Natural killer cell (primary cell): Measurements from ENCODE around the gene FRZB. TPM values are rescaled to one million over a fixed set of nuclear protein-coding genes. Genes with fewer than 3 reads are reported as not detected.

Source experiments
- ATAC-seq, 3 donors: fragments of 150-1000 bp in 2 of 3; fragments of 200-7000 bp in 1 of 3; cut with Tn5 transposase; 1 replicate in 1 of 3; 2 replicates in 2 of 3; pipeline ENCODE4 v1.10.0; 2021; ENCODE audit warnings: mild to moderate bottlenecking in 2 of 3, moderate library complexity in 2 of 3
- DNase-seq, 2 donors: peaks; one replicate each; pipeline versions ENCODE4 v3.0.0 to v3.0.0-alpha.2; 2013 to 2021; ENCODE audit warnings: mixed read lengths in 1 of 2
- H3K27ac ChIP-seq: one replicate; pipeline ENCODE4 v1.5.1; 2013; ENCODE audit warnings: mild to moderate bottlenecking, low read length
- H3K27me3 ChIP-seq: one replicate; pipeline ENCODE4 v1.6.1; 2013; ENCODE audit warnings: low read length; ENCODE audit not compliant: control insufficient read depth, insufficient read depth
- H3K36me3 ChIP-seq: one replicate; pipeline ENCODE4 v1.6.1; 2013; ENCODE audit warnings: low read length; ENCODE audit not compliant: control insufficient read depth, insufficient read depth
- H3K4me1 ChIP-seq: one replicate; pipeline ENCODE4 v1.6.1; 2013; ENCODE audit warnings: low read length; ENCODE audit not compliant: control insufficient read depth, insufficient read depth
- H3K4me3 ChIP-seq: one replicate; pipeline ENCODE4 v1.5.1; 2013; ENCODE audit warnings: low read length
- H3K9me3 ChIP-seq: one replicate; pipeline ENCODE4 v1.6.1; 2013; ENCODE audit warnings: low read length; ENCODE audit not compliant: control insufficient read depth, insufficient read depth
- H3K27ac Mint-ChIP-seq, 2 donors: one replicate each; pipeline ENCODE4 v1.8.0; 2022; ENCODE audit warnings: mild to moderate bottlenecking in 2 of 2, mixed read lengths in 2 of 2, moderate library complexity in 1 of 2
- H3K27me3 Mint-ChIP-seq, 2 donors: one replicate each; pipeline ENCODE4 v1.8.0; 2022; ENCODE audit warnings: low read depth in 2 of 2, mixed read lengths in 2 of 2
- H3K36me3 Mint-ChIP-seq: one replicate; pipeline ENCODE4 v1.8.0; 2022; ENCODE audit warnings: mixed read lengths
- H3K4me1 Mint-ChIP-seq, 2 donors: one replicate each; pipeline ENCODE4 v1.8.0; 2022; ENCODE audit warnings: mixed read lengths in 2 of 2
- H3K4me3 Mint-ChIP-seq: one replicate; pipeline ENCODE4 v1.8.0; 2022; ENCODE audit warnings: mild to moderate bottlenecking, moderate library complexity, mixed read lengths
- H3K9me3 Mint-ChIP-seq, 2 donors: one replicate each; pipeline ENCODE4 v1.8.0; 2022; ENCODE audit warnings: mixed read lengths in 2 of 2
- CTCF ChIP-seq: fragments of 200-600 bp; IDR thresholded peaks from one replicate; pipeline ENCODE4 v1.8.0; 2022; ENCODE audit warnings: antibody characterized with exemption
- WGBS: methylation state at CpG from one replicate; pipeline ENCODE4 v1.1.7; 2013; ENCODE audit warnings: missing lambda C conversion rate; ENCODE audit not compliant: insufficient coverage; 5-methylcytosine and 5-hydroxymethylcytosine counted together
- intact Hi-C: fragments of 100-400 bp; cut with micrococcal nuclease; formaldehyde crosslinking; loops from one replicate; pipeline ENCODE4 v1.14.2; 2022
- total RNA-seq, 4 donors: library from RNA; stranded (reverse); fragments of 120-200 nt in 1 of 4; gene quantifications; one replicate each; pipeline versions ENCODE4 v1.2.3 to v1.2.4, GENCODE V29; 2013 to 2022

The FRZB gene
- total RNA-seq, 3 donors from 2014 or later (not counting 1 experiment from before 2014, with no cell fraction given), result not detected

GRCh38 chr2:182858671-182859070 lies 7.8 kb downstream of the FRZB start:
- Mint-ChIP-seq H3K4me1 (no peaks in the 10 kb centered on the region), H3K27ac (no peak overlapping the region), H3K9me3 (no peaks in the 10 kb centered on the region), H3K36me3 (no peaks in the 10 kb centered on the region), H3K4me3 (no peak overlapping the region), H3K27me3 (peaks cover 6 to 8% of the 10 kb centered on the region in 2 donors)
- intact Hi-C loops, result no loop called here
- H3K27ac ChIP-seq, result no peak overlapping the region
- H3K36me3 ChIP-seq, result no peaks in the 10 kb centered on the region
- H3K9me3 ChIP-seq, result no peaks in the 10 kb centered on the region
- H3K27me3 ChIP-seq, result peaks cover 3% of the 10 kb centered on the region
- no peak for DNase-seq
- no peak for TF ChIP-seq CTCF
- H3K4me3 ChIP-seq, result no peak overlapping the region
- H3K4me1 ChIP-seq, result no peaks in the 10 kb centered on the region
- no peak for ATAC-seq
- WGBS, result 86% methylated on average over 2 of the region's 3 CpGs

DNA sequence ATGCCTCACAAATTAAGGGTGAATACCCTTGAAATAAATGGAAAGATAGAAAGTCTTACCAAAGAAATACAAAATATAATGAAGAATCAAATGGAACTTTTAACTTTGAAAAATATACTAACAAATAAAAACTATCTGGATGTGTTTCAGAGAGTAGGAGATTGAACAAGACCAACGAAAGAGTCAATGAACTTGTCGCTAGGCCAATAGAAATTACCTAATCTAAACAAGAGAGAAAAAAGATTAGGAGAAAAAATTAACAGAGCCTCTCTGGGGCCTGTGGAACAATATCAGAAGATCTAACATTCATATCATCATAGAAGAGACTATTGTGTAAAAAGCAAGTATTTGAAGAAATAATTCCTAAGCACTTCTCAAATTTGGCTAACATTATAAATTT lies 11.1 kb downstream of the FRZB start:
- H3K36me3 Mint-ChIP-seq, result no peaks in the 10 kb centered on the region
- no peak for DNase-seq
- H3K4me3 Mint-ChIP-seq, result no peak overlapping the region
- H3K9me3 Mint-ChIP-seq, result no peaks in the 10 kb centered on the region
- no CpG with 5 or more reads among the region's 2 CpGs for WGBS
- no peak for ATAC-seq
- Histone ChIP-seq H3K4me3 (no peak overlapping the region), H3K36me3 (no peaks in the 10 kb centered on the region), H3K9me3 (no peaks in the 10 kb centered on the region), H3K27ac (no peak overlapping the region), H3K27me3 (peaks cover 3% of the 10 kb centered on the region), H3K4me1 (no peaks in the 10 kb centered on the region)
- intact Hi-C loops, result no loop called here
- H3K4me1 Mint-ChIP-seq, result no peaks in the 10 kb centered on the region
- no peak overlapping the region for H3K27ac Mint-ChIP-seq
- TF ChIP-seq CTCF, result no peak
- peaks cover 7% of the 10 kb centered on the region in 2 donors for H3K27me3 Mint-ChIP-seq

DNA sequence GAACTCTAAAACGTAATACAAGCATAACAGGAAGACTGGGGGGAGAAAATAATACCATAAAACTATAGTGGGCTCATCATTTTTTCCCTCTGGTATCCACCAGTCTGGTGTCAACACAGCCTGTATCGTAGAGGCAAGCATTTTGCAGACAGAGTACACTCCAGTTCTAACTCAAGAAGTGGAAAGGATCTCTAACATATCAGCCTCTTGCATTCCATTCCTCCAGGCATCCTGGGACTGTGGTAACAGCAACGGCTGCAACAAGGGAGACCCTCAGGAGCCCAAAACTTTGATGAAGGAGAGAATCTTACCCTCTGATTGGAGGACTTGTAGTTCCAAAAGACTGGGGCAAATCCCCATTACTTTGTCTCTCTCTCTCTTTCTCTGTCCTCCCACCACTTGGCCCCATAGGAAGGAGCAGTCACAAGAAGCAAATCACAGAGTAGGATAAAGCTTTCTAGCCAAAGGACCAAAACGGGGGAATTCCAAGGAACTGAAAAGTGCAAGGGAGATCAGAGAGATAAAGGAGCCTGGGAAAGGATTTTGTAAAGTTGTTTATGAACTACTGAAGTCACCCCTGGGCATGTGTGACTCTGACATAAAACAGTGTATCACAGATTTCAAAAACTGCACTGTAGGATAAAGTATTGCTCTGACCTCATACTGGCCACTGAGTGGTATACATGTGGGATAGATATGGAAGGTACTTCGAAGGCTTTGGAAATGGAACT lies 11.9 kb downstream of the FRZB start:
- Histone ChIP-seq H3K27ac (no peak overlapping the region), H3K36me3 (no peaks in the 10 kb centered on the region), H3K4me1 (no peaks in the 10 kb centered on the region), H3K27me3 (peaks cover 3% of the 10 kb centered on the region), H3K9me3 (no peaks in the 10 kb centered on the region), H3K4me3 (no peak overlapping the region)
- 80% methylated on average over 3 of the region's 5 CpGs for WGBS
- Mint-ChIP-seq H3K4me3 (no peak overlapping the region), H3K4me1 (no peaks in the 10 kb centered on the region), H3K27ac (no peak overlapping the region), H3K27me3 (peaks cover 7 to 11% of the 10 kb centered on the region in 2 donors), H3K9me3 (peaks cover 0 to 2% of the 10 kb centered on the region in 2 donors), H3K36me3 (no peaks in the 10 kb centered on the region)
- no peak for TF ChIP-seq CTCF
- no peak for DNase-seq
- no peak for ATAC-seq
- intact Hi-C loops, result no loop called here

DNA sequence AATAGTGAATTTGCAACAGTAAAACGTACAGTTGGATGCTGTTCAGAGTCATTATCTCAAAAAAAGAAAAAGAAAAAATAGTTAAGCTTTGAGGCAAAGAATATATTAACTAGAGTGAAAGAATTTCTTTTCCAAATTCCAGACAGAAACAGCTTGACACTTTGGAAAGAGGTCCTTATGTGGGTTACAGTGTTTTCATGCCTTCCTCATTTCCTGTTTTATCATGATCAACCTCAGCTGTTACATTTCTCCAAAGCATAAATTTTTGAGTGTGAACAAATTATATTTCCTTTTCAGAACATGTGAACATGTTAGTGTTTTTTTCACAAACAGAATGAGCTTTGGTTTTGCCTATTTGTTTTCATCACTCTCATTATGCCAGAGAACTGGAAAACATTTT lies 13.6 kb downstream of the FRZB start:
- Mint-ChIP-seq H3K27me3 (peaks cover 6 to 7% of the 10 kb centered on the region in 2 donors), H3K36me3 (no peaks in the 10 kb centered on the region)
- no CpG with 5 or more reads among the region's 1 CpG for WGBS

More for the DNA sequence above, 13.6 kb downstream of the FRZB start:
- intact Hi-C loops, result no loop called here
- Mint-ChIP-seq H3K9me3 (peaks cover 0 to 2% of the 10 kb centered on the region in 2 donors), H3K27ac (no peak overlapping the region), H3K4me1 (no peaks in the 10 kb centered on the region), H3K4me3 (no peak overlapping the region)
- no peak for DNase-seq
- no peaks in the 10 kb centered on the region for H3K9me3 ChIP-seq
- no peak overlapping the region for H3K27ac ChIP-seq
- no peaks in the 10 kb centered on the region for H3K4me1 ChIP-seq
- H3K36me3 ChIP-seq, result no peaks in the 10 kb centered on the region
- ATAC-seq, result no peak
- H3K27me3 ChIP-seq, result peaks cover 3% of the 10 kb centered on the region
- no peak overlapping the region for H3K4me3 ChIP-seq
- TF ChIP-seq CTCF, result no peak
